SIG-M5 treated with dmso at 0.1 percent for 504 hours (cell line): Measurements from ENCODE around the gene PSIP1.
"Not testable (repeated sequence)": the region's sequence is repeated elsewhere in the genome, so short reads cannot be mapped to it uniquely, and the experiment has no call there.

Experiments
- DNase-seq: peaks from one replicate; lab custom pipeline; 2025; ENCODE audit not compliant: unreplicated experiment; lab: John Stamatoyannopoulos, UW

PSIP1 gene

GRCh38 chr9:15433661-15434060, 77.1 kb downstream of the PSIP1 start:
- no peak for DNase-seq

- DNase-seq, result no peak
These were observed 77.6 kb downstream of the PSIP1 start for GRCh38 chr9:15433191-15433590.

- peak; percentile 3 for DNase-seq
These were observed 79.6 kb downstream of the PSIP1 start for GRCh38 chr9:15430920-15431844.

DNA sequence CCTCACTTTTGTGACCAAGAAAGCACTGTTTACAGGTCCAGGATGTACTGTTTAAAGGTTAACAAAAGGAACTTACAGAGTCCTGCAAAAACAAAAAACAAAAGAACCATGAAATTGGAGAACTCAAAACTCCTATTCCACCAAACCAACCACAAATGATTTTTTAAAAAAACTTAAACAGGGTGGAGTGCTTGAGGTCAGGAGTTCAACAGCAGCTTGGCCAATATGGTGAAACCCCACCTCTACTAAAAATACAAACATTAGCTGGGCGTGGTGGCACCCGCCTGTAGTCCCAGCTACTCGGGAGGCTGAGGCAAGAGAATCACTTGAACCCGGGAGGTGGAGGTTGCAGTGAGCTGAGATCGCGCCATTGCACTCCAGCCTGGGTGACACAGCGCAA, 83.1 kb downstream of the PSIP1 start:
- DNase-seq, result not testable (repeated sequence)

DNA sequence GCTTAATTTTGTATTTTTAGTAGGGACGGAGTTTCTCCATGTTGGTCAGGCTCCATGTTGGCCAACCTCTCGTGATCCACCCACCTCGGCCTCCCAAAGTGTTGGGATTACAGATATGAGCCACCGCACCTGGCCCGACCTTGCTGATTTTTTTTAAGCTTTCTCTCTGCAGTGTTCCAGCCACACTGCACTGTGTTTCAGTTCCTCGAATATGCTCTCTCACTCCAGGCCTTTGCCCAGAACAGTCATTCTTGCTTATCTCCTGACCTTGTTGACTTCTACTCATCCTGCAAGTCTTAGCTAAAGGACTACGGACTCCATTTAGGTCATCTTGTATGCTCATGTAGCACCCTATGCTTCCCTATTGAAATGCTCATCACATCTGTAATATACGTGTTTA, 84.8 kb downstream of the PSIP1 start:
- no peak for DNase-seq

- peak; percentile 24 for DNase-seq
These were observed 87.4 kb downstream of the PSIP1 start for GRCh38 chr9:15423231-15423985.

DNA sequence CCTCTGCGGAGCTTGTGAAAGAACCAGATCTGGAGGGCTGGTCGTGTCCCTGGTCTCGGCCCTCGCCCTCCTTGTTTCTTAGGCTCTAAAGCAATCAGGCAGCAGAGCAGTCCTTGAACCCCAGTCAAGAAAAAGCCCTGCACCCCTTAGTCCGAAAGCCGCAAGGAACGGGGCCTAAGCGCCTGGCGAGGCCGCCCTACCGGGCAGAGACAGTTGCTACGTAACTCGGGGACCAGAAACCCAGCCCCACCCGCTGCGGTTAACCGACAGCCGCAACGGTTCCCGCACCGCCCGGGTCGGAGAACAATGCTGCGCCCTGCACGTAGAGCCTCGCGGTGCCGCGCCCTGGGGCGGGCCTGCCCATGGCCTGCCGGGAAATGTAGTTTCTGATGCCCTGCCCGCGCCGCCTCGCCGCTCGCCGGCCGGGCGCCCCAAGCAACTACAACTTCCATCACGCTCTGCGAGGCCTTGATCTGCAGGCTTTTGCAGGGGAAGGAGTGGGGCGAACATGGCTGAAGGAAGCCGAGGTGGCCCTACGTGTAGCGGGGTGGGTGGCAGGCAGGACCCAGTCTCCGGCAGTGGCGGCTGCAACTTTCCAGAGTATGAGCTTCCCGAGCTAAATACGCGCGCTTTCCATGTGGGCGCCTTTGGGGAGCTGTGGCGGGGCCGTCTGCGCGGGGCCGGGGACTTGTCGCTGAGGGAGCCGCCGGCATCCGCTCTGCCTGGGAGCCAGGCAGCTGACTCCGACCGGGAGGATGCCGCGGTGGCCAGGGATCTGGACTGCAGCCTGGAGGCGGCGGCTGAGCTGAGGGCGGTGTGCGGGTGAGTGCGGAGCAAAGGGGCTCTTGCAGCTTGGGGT, 88.2 kb downstream of the PSIP1 start, which contains the start of gene SNAPC3:
Gene SNAPC3 (plus strand): TSS at position 505 of the 859 bp plus-strand sequence. CDS start 4 bp downstream, at position 509.
- DNase-seq, result peak; percentile 90

GRCh38 chr9:15421990-15422371, 88.8 kb downstream of the PSIP1 start:
- no peak for DNase-seq

DNA sequence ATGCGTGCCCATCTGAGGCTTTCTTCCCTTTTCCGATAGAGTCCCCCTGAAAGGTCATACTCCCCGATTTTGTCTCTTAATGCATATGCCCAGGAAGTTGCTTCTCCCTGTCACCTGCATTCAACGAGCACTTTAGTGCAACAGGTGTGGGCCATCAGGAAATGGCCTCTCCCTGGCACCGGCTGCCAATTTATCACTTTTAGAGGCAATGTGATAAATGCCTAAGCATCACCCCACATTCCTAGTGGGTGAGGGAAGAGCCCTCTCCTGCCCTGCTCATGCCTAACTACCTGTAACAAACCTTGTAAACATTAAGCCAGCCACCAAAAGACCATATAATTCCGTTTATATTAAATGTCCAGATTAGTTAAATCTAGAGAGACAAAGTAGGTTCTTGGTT, 89.2 kb downstream of the PSIP1 start:
- no peak for DNase-seq

- DNase-seq, result no peak
These were observed 90.0 kb downstream of the PSIP1 start for GRCh38 chr9:15420796-15421195.

- DNase-seq, result no peak
These were observed 93.1 kb downstream of the PSIP1 start for GRCh38 chr9:15417626-15418025.

GRCh38 chr9:15416880-15417279, 93.9 kb downstream of the PSIP1 start:
- no peak for DNase-seq
